OCI-LY1 (cell line): ENCODE data around the gene BTBD9.

Experiments
- EZH2 ChIP-seq: fragments of 200-600 bp; sonication (generic), shearing (Covaris generic); IDR thresholded peaks from 2 replicates; pipeline ENCODE4 v1.8.0; 2017; ENCODE audit warnings: borderline replicate concordance, mixed run types, mild to moderate bottlenecking, antibody characterized with exemption, low read length, moderate library complexity, mixed read lengths
- TF ChIP-seq, protein P1 (sequence below): fragments of 200-600 bp; sonication (generic), shearing (Covaris generic); IDR thresholded peaks from 2 replicates; pipeline ENCODE4 v1.5.1; 2017; ENCODE audit warnings: mild to moderate bottlenecking, antibody characterized with exemption, low read length, moderate library complexity, mixed read lengths

DNA sequence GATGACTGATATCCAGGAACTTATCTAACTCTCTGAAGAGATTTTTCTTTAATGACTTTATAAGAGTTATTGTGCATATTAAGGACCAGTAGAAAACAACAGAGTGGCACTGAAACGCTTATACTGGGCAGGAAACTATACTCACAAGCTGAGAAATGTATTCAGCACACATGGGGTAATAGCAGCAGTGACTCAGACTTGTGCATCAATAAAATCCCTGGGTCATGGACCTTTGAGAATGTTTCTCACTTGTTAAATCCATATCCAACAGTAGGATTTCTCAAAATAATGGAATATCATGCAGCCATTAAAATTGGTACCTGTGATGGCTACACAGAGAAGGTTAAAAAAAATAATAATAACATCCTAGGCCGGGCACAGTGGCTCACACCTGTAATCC, 219.5 kb downstream of the BTBD9 start:
- TF ChIP-seq, protein P1, sequence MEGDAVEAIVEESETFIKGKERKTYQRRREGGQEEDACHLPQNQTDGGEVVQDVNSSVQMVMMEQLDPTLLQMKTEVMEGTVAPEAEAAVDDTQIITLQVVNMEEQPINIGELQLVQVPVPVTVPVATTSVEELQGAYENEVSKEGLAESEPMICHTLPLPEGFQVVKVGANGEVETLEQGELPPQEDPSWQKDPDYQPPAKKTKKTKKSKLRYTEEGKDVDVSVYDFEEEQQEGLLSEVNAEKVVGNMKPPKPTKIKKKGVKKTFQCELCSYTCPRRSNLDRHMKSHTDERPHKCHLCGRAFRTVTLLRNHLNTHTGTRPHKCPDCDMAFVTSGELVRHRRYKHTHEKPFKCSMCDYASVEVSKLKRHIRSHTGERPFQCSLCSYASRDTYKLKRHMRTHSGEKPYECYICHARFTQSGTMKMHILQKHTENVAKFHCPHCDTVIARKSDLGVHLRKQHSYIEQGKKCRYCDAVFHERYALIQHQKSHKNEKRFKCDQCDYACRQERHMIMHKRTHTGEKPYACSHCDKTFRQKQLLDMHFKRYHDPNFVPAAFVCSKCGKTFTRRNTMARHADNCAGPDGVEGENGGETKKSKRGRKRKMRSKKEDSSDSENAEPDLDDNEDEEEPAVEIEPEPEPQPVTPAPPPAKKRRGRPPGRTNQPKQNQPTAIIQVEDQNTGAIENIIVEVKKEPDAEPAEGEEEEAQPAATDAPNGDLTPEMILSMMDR, result no peak
- no peak for TF ChIP-seq EZH2
